Islet precursor cell (in vitro differentiated cells): Measurements from ENCODE around the gene PLCZ1.
A peak's percentile ranks its signal among the peaks of the same experiment; 100 is the strongest.
"Not testable (repeated sequence)": the region's sequence is repeated elsewhere in the genome, so short reads cannot be mapped to it uniquely, and the experiment has no call there.

Source experiments
- DNase-seq: peaks from one replicate; pipeline ENCODE4 v3.0.0-alpha.2; 2018

Gene PLCZ1

DNA sequence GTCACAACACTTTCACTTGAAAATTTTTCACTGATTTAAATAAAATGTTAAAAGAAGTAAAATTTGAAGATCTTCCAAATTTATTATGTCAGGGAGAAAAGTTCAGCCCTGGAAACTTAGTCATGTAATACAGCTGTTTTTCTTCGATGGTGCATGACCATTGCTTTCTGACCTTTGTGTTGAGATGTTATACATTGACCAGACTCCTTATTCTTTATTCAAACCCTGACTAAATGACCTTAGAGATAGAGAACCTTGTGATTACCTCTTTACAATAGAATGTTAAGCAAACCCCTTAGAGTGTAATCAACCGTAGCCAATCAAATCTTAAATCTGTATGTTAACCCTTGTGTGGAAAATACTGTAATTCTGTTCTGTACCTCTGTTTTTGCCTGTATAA lies 34.5 kb downstream of the PLCZ1 start:
- DNase-seq, result no peak

DNA sequence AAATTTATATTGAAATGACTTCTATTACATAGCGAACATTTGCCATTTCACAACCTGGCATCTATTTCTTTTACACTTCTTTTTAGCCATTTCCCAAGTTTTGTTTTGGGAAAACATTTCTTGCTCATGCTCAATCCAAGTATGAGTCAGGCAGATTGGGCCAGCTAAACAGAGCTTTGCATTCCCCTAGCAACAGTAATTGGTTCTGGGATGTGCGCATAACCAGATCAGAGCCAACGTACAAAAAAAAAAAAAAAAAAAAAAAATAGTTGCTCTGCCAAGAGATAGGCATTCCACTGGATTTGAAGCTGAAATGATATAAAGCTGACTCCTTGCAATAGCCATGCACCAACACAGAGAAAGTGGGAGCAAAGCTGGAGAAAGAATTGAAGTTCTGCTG lies 37.5 kb downstream of the PLCZ1 start:
- no peak for DNase-seq

GRCh38 chr12:18696971-18697602 lies 40.7 kb downstream of the PLCZ1 start:
- no peak for DNase-seq

- not testable (repeated sequence) for DNase-seq
Observed at GRCh38 chr12:18693986-18694385, 43.8 kb downstream of the PLCZ1 start.

DNA sequence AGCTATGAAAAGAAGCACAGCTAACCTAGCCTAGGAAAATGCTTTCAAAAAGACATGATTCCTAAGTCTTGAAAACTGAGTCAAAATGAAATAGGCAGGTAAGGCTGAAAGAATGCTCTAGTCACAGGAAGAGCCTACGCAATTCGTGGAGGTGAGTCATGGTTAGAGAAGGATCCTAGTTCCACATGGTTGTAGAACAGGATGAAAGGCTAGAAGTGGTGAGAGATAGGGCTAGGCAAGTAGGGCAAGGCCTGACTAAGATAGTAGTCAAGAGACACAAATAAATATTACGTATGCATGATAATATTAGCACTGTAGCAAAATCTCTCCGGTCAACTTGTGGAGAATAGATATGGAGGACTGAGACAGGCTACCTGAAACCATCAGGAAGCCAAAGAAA lies 47.2 kb downstream of the PLCZ1 start:
- peak; percentile 68 for DNase-seq

DNA sequence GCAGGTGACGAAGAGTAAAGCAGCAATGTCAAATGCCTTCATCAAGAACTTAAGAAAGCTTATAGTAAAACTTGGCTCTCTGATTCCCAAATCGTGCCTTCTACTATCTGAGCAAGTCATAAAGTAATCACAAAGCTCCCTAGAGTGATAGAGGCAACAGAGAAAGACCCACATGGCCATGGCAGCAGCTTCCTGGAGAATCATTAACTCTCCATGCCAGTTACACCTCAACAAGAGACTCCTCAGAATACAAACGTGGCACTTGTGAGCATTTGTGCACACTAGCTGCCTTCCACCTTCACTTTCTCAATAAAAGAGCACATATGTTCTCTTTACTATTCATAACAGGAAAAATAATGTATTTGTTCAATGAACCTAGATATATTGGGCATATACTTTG lies 48.0 kb downstream of the PLCZ1 start:
- DNase-seq, result no peak

- DNase-seq, result no peak
Observed at GRCh38 chr12:18684430-18684829, 53.4 kb downstream of the PLCZ1 start.

- DNase-seq, result no peak
Observed at GRCh38 chr12:18683327-18684013, 54.3 kb downstream of the PLCZ1 start.

- DNase-seq, result no peak
Observed at GRCh38 chr12:18681818-18682217, 56.0 kb downstream of the PLCZ1 start.

GRCh38 chr12:18676996-18677588 lies 60.7 kb downstream of the PLCZ1 start:
- DNase-seq, result no peak

DNA sequence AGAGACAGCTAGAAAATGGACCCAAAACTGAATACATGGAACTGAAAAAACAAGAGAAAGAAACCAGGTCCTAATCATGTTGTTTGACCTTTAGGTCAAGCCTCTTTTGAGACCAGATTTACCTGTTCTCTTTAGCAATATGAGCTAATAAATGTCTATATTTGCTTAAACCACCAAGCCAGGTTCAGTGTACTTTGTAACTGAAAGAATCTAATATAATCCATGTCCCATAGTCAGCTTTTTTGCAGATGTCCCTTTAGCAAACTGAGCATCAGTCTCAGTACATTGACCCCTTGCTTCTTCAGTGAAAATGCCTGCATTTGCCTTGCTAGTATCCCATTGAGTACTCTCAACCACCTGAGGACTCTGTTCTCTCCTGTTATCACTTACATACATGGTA lies 61.7 kb downstream of the PLCZ1 start:
- DNase-seq, result no peak

DNA sequence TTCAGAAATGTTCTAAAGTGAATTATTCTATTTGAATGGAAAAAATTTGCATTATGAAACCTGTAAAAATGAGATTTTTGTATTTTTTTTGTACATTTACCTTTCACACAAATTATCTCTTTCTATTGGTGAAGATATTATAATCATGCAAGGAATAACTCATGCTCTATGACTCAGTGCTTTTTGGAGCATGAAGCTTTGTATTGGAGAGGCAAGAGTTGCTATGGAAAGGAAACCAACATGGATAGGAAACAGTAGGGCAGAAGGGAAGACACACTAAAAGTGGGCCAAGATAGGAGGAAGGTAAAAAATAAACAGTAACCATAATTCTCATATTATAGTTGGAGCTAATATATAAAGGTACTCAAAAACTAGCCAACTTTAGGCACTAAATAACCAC lies 79.0 kb downstream of the PLCZ1 start:
- DNase-seq, result no peak

GRCh38 chr12:18658179-18658578 lies 79.6 kb downstream of the PLCZ1 start:
- DNase-seq, result no peak

DNA sequence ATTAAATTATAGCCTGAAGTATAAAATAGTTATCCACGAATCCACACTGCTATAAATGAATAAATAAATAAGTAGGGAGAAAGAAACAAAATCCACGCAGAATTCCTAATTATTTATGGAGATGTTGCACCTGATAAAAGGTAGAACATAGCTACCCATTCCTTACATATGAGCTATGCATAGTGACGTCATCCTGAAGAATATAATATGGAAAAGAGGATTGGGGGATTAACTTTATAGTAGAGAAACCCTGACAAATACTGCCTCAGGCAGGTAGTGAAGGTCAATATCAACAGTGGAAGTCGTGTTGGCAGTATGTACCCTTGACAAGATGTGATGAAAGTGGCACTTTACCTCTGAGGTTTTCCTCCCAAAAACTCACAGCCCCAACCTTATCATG lies 82.5 kb downstream of the PLCZ1 start:
- no peak for DNase-seq

- DNase-seq, result no peak
Observed at GRCh38 chr12:18653465-18653864, 84.3 kb downstream of the PLCZ1 start.

GRCh38 chr12:18652596-18652995 lies 85.2 kb downstream of the PLCZ1 start:
- DNase-seq, result no peak

- peak; percentile 63 for DNase-seq
Observed at GRCh38 chr12:18651525-18651924, 86.3 kb downstream of the PLCZ1 start.

DNA sequence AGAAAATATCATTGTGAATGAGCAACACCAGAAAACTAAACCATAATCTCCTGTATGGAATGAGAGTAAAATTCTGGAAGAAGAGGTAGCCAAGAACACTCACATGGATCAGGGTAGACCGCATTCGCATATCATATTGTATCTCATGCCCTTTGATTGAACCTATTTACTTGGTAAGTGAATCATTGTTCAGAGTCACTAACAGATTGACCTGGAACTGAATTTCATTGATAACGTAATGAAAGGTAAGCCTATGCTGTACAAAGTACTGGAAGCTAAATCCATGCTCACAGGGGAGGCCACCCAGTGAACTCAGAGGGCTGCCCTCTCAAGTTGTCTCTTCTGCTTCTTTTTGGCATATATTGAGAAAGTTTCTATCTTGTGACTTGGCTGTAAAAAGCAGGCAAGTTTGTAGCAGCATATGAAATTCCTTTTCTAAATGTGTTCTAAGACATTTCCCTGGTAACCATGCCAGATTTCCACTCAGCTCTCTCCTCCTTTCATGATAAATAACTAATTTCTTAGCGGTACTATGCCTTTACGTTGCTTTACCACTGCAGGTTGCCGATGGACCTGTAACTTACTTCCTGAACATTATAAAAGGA lies 91.4 kb downstream of the PLCZ1 start:
- DNase-seq, result no peak

- no peak for DNase-seq
Observed at GRCh38 chr12:18644564-18644963, 93.2 kb downstream of the PLCZ1 start.

DNA sequence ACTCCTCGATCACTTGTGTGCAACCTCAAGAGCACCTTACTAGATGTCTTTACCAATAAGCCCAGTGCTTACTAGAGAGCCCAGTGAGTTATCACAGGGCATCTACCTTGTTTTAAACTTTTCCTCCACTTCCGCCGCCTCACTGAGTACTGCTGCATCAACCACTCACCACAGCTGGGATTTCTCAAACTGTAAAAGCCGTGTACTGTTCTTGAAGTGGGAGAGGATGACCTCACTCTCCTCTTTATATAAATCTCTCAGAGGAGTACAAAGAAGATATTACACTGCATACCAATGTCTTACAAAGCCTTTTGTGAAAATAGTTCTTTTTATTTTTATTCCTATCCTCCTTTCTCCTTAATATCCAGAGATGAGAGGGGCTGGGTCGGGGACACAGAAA lies 94.1 kb downstream of the PLCZ1 start:
- DNase-seq, result no peak

DNA sequence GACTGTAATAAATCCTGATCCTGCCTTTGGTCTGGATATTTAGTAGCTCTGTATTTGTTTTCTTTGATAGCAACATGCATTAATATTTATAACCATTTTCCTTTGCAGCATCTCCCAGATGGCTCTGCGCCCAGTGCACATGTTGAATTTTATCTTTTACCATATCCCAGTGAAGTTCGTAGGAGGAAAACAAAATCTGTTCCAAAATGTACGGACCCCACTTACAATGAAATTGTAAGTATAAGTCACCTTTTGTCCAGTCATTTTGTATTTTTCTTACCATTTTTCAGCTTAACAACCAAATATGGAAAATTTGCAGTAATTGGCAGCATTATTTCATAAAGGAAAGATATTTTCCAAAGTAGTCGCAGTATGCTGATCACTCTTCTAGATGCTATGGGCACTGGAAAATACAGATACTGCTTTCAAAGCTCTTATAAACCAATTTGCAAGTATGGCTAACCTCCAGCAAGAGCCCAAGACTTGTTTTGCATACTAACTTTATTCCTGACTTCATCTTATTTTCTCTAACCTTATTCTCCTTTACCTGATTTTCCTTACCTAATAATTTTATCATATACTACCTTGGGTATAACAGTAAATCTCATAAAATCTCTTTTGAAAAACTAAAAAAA lies 97.4 kb downstream of the PLCZ1 start:
- no peak for DNase-seq

DNA sequence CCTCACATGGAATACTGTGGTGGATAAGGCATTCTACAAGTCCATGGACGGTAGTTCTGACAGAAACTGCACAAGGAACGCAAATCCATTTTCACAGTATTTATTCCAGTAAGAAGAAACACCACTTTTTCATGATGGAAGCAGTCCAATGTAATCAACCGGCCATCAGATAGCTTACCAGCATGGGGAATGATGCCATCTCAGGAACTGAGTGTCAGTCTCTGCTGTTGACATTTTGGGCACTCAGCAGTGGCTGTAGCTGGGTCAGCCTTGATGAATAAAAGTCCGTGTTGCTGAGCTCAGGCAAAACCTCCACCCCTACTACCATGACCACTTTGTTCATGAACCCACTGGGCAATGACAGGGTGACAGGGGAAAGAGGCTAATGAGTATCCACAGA lies 103.4 kb downstream of the PLCZ1 start:
- DNase-seq, result no peak
